MM.1S (cell line): ENCODE data around the gene ZFYVE28.

ENCODE experiments used
- DNase-seq: peaks from one replicate; pipeline ENCODE4 v3.0.0-alpha.2; 2015
- H2AFZ ChIP-seq: fragments of 300-600 bp; sonication (generic); 2 replicates; pipeline ENCODE4 v1.6.0; 2016; ENCODE audit warnings: antibody characterized with exemption, low read length
- H3F3A ChIP-seq: fragments of 300-600 bp; sonication (generic); 2 replicates; pipeline ENCODE4 v1.6.1; 2016; ENCODE audit warnings: mild to moderate bottlenecking, antibody characterized with exemption, low read length, moderate library complexity, mixed read lengths; ENCODE audit not compliant: insufficient read depth
- H3K27ac ChIP-seq: fragments of 300-600 bp; sonication (generic); 2 replicates; pipeline ENCODE4 v1.5.1; 2016; ENCODE audit warnings: mild to moderate bottlenecking, low read length
- H3K27me3 ChIP-seq: fragments of 300-600 bp; sonication (generic); replicated peaks from 2 replicates; pipeline ENCODE4 v1.6.0; 2016; ENCODE audit warnings: low read length; ENCODE audit not compliant: insufficient read depth
- H3K36me3 ChIP-seq: fragments of 300-600 bp; sonication (generic); replicated peaks from 2 replicates; pipeline ENCODE4 v1.6.1; 2016; ENCODE audit warnings: mild to moderate bottlenecking, low read length, mixed read lengths; ENCODE audit not compliant: insufficient read depth
- H3K4me1 ChIP-seq: fragments of 300-600 bp; sonication (generic); 2 replicates; pipeline ENCODE4 v1.6.1; 2016; ENCODE audit warnings: low read length, mixed read lengths
- H3K4me2 ChIP-seq: fragments of 300-600 bp; sonication (generic); 2 replicates; pipeline ENCODE4 v1.6.0; 2016; ENCODE audit warnings: low read depth, low read length
- H3K4me3 ChIP-seq: fragments of 300-600 bp; sonication (generic); 2 replicates; pipeline ENCODE4 v1.5.1; 2016; ENCODE audit warnings: low read length, mixed read lengths
- H3K79me2 ChIP-seq: fragments of 300-600 bp; sonication (generic); 2 replicates; pipeline ENCODE4 v1.6.1; 2016; ENCODE audit warnings: mixed run types, low read length, mixed read lengths
- H3K9ac ChIP-seq: fragments of 300-600 bp; sonication (generic); 2 replicates; pipeline ENCODE4 v1.6.1; 2016; ENCODE audit warnings: low read length, mixed read lengths
- H3K9me2 ChIP-seq: fragments of 300-600 bp; sonication (generic); replicated peaks from 2 replicates; pipeline ENCODE4 v1.6.1; 2016; ENCODE audit warnings: mild to moderate bottlenecking, low read length, mixed read lengths; ENCODE audit not compliant: insufficient read depth
- H3K9me3 ChIP-seq: fragments of 300-600 bp; sonication (generic); replicated peaks from 2 replicates; pipeline ENCODE4 v1.6.1; 2016; ENCODE audit warnings: mild to moderate bottlenecking, low read length, mixed read lengths; ENCODE audit not compliant: insufficient read depth
- H4K20me1 ChIP-seq: fragments of 300-600 bp; sonication (generic); 2 replicates; pipeline ENCODE4 v1.6.1; 2016; ENCODE audit warnings: mild to moderate bottlenecking, low read length, moderate library complexity, mixed read lengths; ENCODE audit not compliant: insufficient read depth
- EZH2 ChIP-seq: fragments of 300-600 bp; sonication (generic); optimal IDR thresholded peaks from 2 replicates; pipeline ENCODE3; 2017; ENCODE audit warnings: low read depth, mild to moderate bottlenecking, antibody characterized with exemption, low read length, mixed read lengths
- EZH2phosphoT487 ChIP-seq: fragments of 300-600 bp; sonication (generic); IDR thresholded peaks from 2 replicates; pipeline ENCODE4 v1.6.1; 2018; ENCODE audit warnings: antibody characterized with exemption, low read length
- TF ChIP-seq, protein P1 (sequence below): fragments of 300-600 bp; sonication (generic); IDR thresholded peaks from 2 replicates; pipeline ENCODE4 v1.5.1; 2016; ENCODE audit warnings: antibody characterized with exemption, low read length, mixed read lengths

The ZFYVE28 gene

DNA sequence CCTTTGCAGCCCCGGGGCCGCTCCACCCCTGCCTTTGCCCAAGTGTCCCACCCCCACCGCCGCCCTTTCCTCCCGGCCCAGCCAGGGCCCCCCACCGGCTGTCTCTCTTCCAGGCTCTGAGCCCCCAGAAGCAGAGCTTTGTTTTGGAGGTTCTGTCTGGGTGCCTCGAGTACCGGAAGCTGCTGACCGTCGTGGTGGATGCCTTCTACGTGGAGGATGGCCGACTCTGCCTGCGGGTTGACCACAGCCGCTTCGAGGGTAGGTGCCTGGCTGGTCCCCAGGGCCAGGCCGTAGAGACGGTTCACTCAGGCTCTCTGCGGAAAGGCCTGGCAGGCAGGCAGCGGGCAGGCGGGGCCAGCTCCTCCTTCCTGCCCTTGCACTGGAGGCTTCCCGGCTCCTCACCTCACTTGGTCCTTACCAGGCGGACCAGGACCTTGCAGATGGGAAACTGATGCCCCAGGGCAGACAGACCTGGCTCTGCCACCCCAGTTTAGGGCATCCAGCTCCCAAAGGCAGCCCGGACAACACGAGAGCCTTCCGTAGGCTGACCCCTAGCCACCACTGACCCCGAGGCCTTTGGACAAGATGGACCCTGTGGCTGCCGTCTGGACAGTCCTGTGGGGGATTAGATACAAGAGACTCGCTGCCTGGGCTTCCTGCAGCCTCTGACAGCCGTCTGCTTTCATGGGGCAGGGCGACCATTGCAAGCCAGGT, 18.5 kb upstream of the ZFYVE28 start:
- no peak overlapping the region for H3K4me2 ChIP-seq

DNA sequence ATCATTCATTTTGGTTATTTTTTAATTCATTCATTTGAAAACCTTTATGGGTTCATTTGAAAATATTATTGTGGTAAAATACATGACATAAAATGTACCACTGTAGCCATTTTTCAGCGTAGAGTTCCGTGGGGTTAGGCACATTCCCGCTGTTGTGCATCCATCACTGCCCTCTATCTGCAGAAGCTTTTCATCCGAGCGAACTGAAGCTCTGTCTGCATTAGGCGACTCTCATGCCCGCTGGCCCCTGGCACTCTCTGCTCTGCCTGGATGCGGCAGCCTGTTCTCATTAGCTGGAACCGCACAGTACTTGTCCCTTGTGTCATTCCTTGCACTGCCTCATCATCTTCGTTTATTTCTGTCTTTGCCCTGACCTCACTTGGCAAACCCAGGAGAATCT, 17.9 kb upstream of the ZFYVE28 start:
- no peak for DNase-seq
- no peaks in the 10 kb centered on the region for H3K79me2 ChIP-seq
- no peak overlapping the region for H3K4me2 ChIP-seq
- H3K9me3 ChIP-seq: no peaks in the 10 kb centered on the region
- no peak for TF ChIP-seq EZH2
- TF ChIP-seq, protein P1, sequence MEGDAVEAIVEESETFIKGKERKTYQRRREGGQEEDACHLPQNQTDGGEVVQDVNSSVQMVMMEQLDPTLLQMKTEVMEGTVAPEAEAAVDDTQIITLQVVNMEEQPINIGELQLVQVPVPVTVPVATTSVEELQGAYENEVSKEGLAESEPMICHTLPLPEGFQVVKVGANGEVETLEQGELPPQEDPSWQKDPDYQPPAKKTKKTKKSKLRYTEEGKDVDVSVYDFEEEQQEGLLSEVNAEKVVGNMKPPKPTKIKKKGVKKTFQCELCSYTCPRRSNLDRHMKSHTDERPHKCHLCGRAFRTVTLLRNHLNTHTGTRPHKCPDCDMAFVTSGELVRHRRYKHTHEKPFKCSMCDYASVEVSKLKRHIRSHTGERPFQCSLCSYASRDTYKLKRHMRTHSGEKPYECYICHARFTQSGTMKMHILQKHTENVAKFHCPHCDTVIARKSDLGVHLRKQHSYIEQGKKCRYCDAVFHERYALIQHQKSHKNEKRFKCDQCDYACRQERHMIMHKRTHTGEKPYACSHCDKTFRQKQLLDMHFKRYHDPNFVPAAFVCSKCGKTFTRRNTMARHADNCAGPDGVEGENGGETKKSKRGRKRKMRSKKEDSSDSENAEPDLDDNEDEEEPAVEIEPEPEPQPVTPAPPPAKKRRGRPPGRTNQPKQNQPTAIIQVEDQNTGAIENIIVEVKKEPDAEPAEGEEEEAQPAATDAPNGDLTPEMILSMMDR: no peak
- no peak for TF ChIP-seq EZH2phosphoT487
- no peak overlapping the region for H3K9ac ChIP-seq
- H3K4me3 ChIP-seq: no peak overlapping the region
- H3K4me1 ChIP-seq: peaks cover under 1% of the 10 kb centered on the region
- H2AFZ ChIP-seq: no peak overlapping the region
- H3K27me3 ChIP-seq: peaks cover 6% of the 10 kb centered on the region; the same call in 1 of the 2 replicates
- H3K27ac ChIP-seq: no peak overlapping the region
- H3K9me2 ChIP-seq: no peaks in the 10 kb centered on the region
- no peaks in the 10 kb centered on the region for H3F3A ChIP-seq
- H3K36me3 ChIP-seq: no peaks in the 10 kb centered on the region
- H4K20me1 ChIP-seq: no peaks in the 10 kb centered on the region

More for the DNA sequence above, 18.5 kb upstream of the ZFYVE28 start:
- H3K27me3 ChIP-seq: peaks cover 6% of the 10 kb centered on the region; the same call in 1 of the 2 replicates
- no peaks in the 10 kb centered on the region for H3F3A ChIP-seq
- H2AFZ ChIP-seq: no peak overlapping the region
- H3K4me1 ChIP-seq: peaks cover 4% of the 10 kb centered on the region
- H3K9me2 ChIP-seq: no peaks in the 10 kb centered on the region
- H3K9ac ChIP-seq: no peak overlapping the region
- H3K36me3 ChIP-seq: no peaks in the 10 kb centered on the region
- no peak overlapping the region for H3K27ac ChIP-seq
- no peaks in the 10 kb centered on the region for H3K9me3 ChIP-seq
- no peak for DNase-seq
- H3K4me3 ChIP-seq: no peak overlapping the region
- H4K20me1 ChIP-seq: no peaks in the 10 kb centered on the region
- TF ChIP-seq EZH2phosphoT487 (no peak), EZH2 (no peak)
- TF ChIP-seq, protein P1: no peak
- H3K79me2 ChIP-seq: no peaks in the 10 kb centered on the region

DNA sequence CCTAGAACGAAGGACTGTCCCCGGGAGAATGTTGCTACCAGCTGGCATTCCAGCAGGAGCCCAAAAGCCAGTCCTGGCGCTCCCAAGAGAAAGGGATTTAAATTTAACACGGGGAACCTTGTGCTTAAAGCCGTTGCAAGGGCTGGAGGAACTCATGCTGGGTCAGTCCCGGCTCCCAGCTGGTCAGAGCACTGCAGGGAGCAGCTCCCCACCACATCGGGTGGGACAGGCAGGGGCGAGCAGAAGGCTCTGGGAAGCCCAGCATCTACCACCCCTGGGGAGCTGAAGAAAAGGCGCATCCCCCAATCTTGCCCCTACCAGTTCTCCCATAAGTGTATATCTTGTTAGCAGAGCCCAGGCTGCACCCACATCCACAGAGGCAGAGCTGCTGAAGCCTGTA, 16.0 kb upstream of the ZFYVE28 start:
- H3K4me2 ChIP-seq: no peak overlapping the region
- H3K9me3 ChIP-seq: no peaks in the 10 kb centered on the region
- TF ChIP-seq EZH2phosphoT487 (no peak), EZH2 (no peak)
- TF ChIP-seq, protein P1: no peak
- H3K27ac ChIP-seq: no peak overlapping the region
- H3F3A ChIP-seq: no peaks in the 10 kb centered on the region
- H3K4me3 ChIP-seq: no peak overlapping the region
- H3K79me2 ChIP-seq: no peaks in the 10 kb centered on the region
- no peak overlapping the region for H3K9ac ChIP-seq
- DNase-seq: no peak
- H3K36me3 ChIP-seq: no peaks in the 10 kb centered on the region
- H3K9me2 ChIP-seq: no peaks in the 10 kb centered on the region
- H2AFZ ChIP-seq: no peak overlapping the region
- H3K27me3 ChIP-seq: peaks cover 6% of the 10 kb centered on the region; the same call in 1 of the 2 replicates
- H3K4me1 ChIP-seq: no peaks in the 10 kb centered on the region
- H4K20me1 ChIP-seq: no peaks in the 10 kb centered on the region
